DOHH2 (cell line): ENCODE measurements around the gene MXRA7.
"Not testable (repeated sequence)": the region's sequence is repeated elsewhere in the genome, so short reads cannot be mapped to it uniquely, and the experiment has no call there.

Experiments used
- H3F3A ChIP-seq: fragments of 200-600 bp; sonication (generic), shearing (Covaris generic); 2 replicates; pipeline ENCODE4 v1.6.0; 2016; ENCODE audit warnings: antibody characterized with exemption, mild to moderate bottlenecking; ENCODE audit not compliant: control insufficient read depth, insufficient read depth
- H3K27ac ChIP-seq: fragments of 200-600 bp; sonication (generic); 2 replicates; pipeline ENCODE4 v1.5.1; 2014; ENCODE audit warnings: low read depth, mild to moderate bottlenecking, low read length, moderate library complexity
- H3K27me3 ChIP-seq: fragments of 200-600 bp; sonication (generic); 2 replicates; pipeline ENCODE4 v1.6.1; 2014; ENCODE audit warnings: mild to moderate bottlenecking, low read length, mixed read lengths; ENCODE audit not compliant: control insufficient read depth
- H3K36me3 ChIP-seq: fragments of 200-600 bp; sonication (generic); 2 replicates; pipeline ENCODE4 v1.6.1; 2014; ENCODE audit warnings: mild to moderate bottlenecking, low read length, moderate library complexity, mixed read lengths; ENCODE audit not compliant: control insufficient read depth
- H3K4me1 ChIP-seq: fragments of 200-600 bp; sonication (generic); 2 replicates; pipeline ENCODE4 v1.6.1; 2014; ENCODE audit warnings: mild to moderate bottlenecking, low read length, mixed read lengths; ENCODE audit not compliant: control insufficient read depth
- H3K4me2 ChIP-seq: fragments of 200-600 bp; sonication (generic); 2 replicates; pipeline ENCODE4 v1.6.0; 2014; ENCODE audit warnings: mild to moderate bottlenecking, low read length, moderate library complexity
- H3K4me3 ChIP-seq: fragments of 200-600 bp; sonication (generic); 2 replicates; pipeline ENCODE4 v1.5.1; 2014; ENCODE audit warnings: mild to moderate bottlenecking, low read length, mixed read lengths
- H3K79me2 ChIP-seq: fragments of 200-600 bp; sonication (generic); 2 replicates; pipeline ENCODE4 v1.6.1; 2014; ENCODE audit warnings: mild to moderate bottlenecking, low read length, mixed read lengths; ENCODE audit not compliant: control insufficient read depth
- H3K9me2 ChIP-seq: fragments of 200-600 bp; sonication (generic); replicated peaks from 2 replicates; pipeline ENCODE4 v1.6.1; 2014; ENCODE audit warnings: mild to moderate bottlenecking, low read length, mixed read lengths; ENCODE audit not compliant: control insufficient read depth
- H3K9me3 ChIP-seq: fragments of 200-600 bp; sonication (generic); 2 replicates; pipeline ENCODE4 v1.6.1; 2014; ENCODE audit warnings: antibody characterized with exemption, low read length, mixed read lengths; ENCODE audit not compliant: control insufficient read depth, insufficient read depth
- H4K20me1 ChIP-seq: fragments of 200-600 bp; sonication (generic); 2 replicates; pipeline ENCODE4 v1.6.0; 2014; ENCODE audit warnings: low read depth, mild to moderate bottlenecking, antibody characterized with exemption, low read length, moderate library complexity; ENCODE audit not compliant: control insufficient read depth, insufficient read depth
- CTCF ChIP-seq: fragments of 200-600 bp; sonication (generic); IDR thresholded peaks from one replicate; pipeline ENCODE4 v1.5.1; 2014; ENCODE audit warnings: antibody characterized with exemption, mild to moderate bottlenecking, low read depth, low read length; ENCODE audit not compliant: poor library complexity, severe bottlenecking
- EZH2phosphoT487 ChIP-seq: fragments of 200-600 bp; sonication (generic); IDR thresholded peaks from 2 replicates; pipeline ENCODE4 v1.6.1; 2017; ENCODE audit warnings: borderline replicate concordance, mild to moderate bottlenecking, antibody characterized with exemption, low read length, moderate library complexity, mixed read lengths

MXRA7 gene

GRCh38 chr17:76751416-76751993 is 40.7 kb upstream of the MXRA7 start:
- H3K9me2 ChIP-seq: no peaks in the 10 kb centered on the region
- H3K4me3 ChIP-seq: no peak overlapping the region
- H4K20me1 ChIP-seq: no peaks in the 10 kb centered on the region
- H3F3A ChIP-seq: no peaks in the 10 kb centered on the region
- no peaks in the 10 kb centered on the region for H3K9me3 ChIP-seq
- TF ChIP-seq CTCF (no peak), EZH2phosphoT487 (no peak)
- peaks cover 2% of the 10 kb centered on the region for H3K36me3 ChIP-seq
- H3K27me3 ChIP-seq: no peaks in the 10 kb centered on the region
- peaks cover 6% of the 10 kb centered on the region for H3K4me1 ChIP-seq
- H3K4me2 ChIP-seq: 0 out of 2 replicates have a peak overlapping the region, but pooled peaks have one; percentile 19
- no peak overlapping the region for H3K27ac ChIP-seq
- H3K79me2 ChIP-seq: no peaks in the 10 kb centered on the region

- Histone ChIP-seq H3K4me2 (no peak overlapping the region), H3F3A (no peaks in the 10 kb centered on the region), H3K9me2 (no peaks in the 10 kb centered on the region), H3K27ac (no peak overlapping the region), H3K4me1 (peaks cover 6% of the 10 kb centered on the region), H3K36me3 (peaks cover 24% of the 10 kb centered on the region), H4K20me1 (no peaks in the 10 kb centered on the region), H3K79me2 (no peaks in the 10 kb centered on the region), H3K9me3 (no peaks in the 10 kb centered on the region), H3K27me3 (no peaks in the 10 kb centered on the region), H3K4me3 (no peak overlapping the region)
- TF ChIP-seq CTCF (no peak), EZH2phosphoT487 (no peak)
These were observed 37.9 kb upstream of the MXRA7 start for GRCh38 chr17:76748657-76749056.

GRCh38 chr17:76747716-76748363 is 37.1 kb upstream of the MXRA7 start:
- no peaks in the 10 kb centered on the region for H3K9me2 ChIP-seq
- H3F3A ChIP-seq: no peaks in the 10 kb centered on the region
- H3K4me1 ChIP-seq: peaks cover 6% of the 10 kb centered on the region
- no peak overlapping the region for H3K27ac ChIP-seq
- no peak overlapping the region for H3K4me3 ChIP-seq
- no peaks in the 10 kb centered on the region for H3K27me3 ChIP-seq
- TF ChIP-seq EZH2phosphoT487: no peak
- no peak for TF ChIP-seq CTCF
- peaks cover 26% of the 10 kb centered on the region for H3K36me3 ChIP-seq
- no peak overlapping the region for H3K4me2 ChIP-seq
- no peaks in the 10 kb centered on the region for H4K20me1 ChIP-seq
- no peaks in the 10 kb centered on the region for H3K79me2 ChIP-seq
- no peaks in the 10 kb centered on the region for H3K9me3 ChIP-seq

- H3K4me3 ChIP-seq, H3K27me3 ChIP-seq, H3F3A ChIP-seq, H3K27ac ChIP-seq, H3K4me2 ChIP-seq, H3K9me2 ChIP-seq, H4K20me1 ChIP-seq, H3K4me1 ChIP-seq, H3K79me2 ChIP-seq, H3K9me3 ChIP-seq: not testable (repeated sequence)
- peaks cover 42% of the 10 kb centered on the region for H3K36me3 ChIP-seq
These were observed 35.0 kb upstream of the MXRA7 start for GRCh38 chr17:76745785-76746184.
